ENCODE data around the gene TNKS2.

DNA sequence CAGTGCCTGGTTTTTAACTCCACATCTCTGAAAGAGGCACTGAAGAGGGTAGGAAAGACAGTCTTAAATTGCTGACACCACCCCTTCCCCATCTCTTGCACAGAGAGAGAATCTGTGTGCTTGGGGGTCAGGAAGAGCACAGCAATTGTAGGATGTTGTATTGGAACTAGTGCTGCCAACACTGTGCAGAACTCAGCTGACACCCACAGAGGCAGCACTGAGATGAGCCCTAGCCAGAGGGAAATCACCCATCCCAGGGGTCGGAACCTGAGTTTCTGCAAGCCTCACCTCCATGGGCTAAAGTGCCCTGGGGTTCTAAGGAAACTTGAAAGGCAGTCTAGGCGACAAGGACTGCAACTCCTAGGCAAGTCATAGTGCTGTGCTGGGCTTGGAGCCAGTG is 11.0 kb upstream of the TNKS2 start:
- TF ChIP-seq POLR2A (IDR thresholded peaks at IDR 0.05) = no peak
- no peak for TF ChIP-seq POLR2AphosphoS5 (IDR thresholded peaks at IDR 0.05)
- TF ChIP-seq, protein P1, sequence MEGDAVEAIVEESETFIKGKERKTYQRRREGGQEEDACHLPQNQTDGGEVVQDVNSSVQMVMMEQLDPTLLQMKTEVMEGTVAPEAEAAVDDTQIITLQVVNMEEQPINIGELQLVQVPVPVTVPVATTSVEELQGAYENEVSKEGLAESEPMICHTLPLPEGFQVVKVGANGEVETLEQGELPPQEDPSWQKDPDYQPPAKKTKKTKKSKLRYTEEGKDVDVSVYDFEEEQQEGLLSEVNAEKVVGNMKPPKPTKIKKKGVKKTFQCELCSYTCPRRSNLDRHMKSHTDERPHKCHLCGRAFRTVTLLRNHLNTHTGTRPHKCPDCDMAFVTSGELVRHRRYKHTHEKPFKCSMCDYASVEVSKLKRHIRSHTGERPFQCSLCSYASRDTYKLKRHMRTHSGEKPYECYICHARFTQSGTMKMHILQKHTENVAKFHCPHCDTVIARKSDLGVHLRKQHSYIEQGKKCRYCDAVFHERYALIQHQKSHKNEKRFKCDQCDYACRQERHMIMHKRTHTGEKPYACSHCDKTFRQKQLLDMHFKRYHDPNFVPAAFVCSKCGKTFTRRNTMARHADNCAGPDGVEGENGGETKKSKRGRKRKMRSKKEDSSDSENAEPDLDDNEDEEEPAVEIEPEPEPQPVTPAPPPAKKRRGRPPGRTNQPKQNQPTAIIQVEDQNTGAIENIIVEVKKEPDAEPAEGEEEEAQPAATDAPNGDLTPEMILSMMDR (IDR thresholded peaks at IDR 0.05 in 8 of 11, conservative IDR thresholded peaks at IDR 0.05 in 3 of 11) = no peak
